Measurements from ENCODE around the gene GPC1.

Gene GPC1

GRCh38 chr2:240405684-240406313, 29.7 kb upstream of the GPC1 start:
- Histone ChIP-seq H3K4me3 (ENCODE audit: low read depth, low read length) (no peak overlapping the region), H3K27ac (ENCODE audit: low read depth, low read length) (no peak overlapping the region), H3K9ac (ENCODE audit: low read length) (no peak overlapping the region), H3K9me3 (ENCODE audit: control insufficient read depth, insufficient read depth, low read depth, low read length) (no peaks in the 10 kb centered on the region), H3K27me3 (ENCODE audit: control insufficient read depth, insufficient read depth, low read length) (no peaks in the 10 kb centered on the region; the same call in 1 of the 2 replicates), H3K36me3 (ENCODE audit: control insufficient read depth, insufficient read depth, low read length) (no peaks in the 10 kb centered on the region), H3K4me1 (ENCODE audit: control insufficient read depth, insufficient read depth, low read length) (no peaks in the 10 kb centered on the region)

DNA sequence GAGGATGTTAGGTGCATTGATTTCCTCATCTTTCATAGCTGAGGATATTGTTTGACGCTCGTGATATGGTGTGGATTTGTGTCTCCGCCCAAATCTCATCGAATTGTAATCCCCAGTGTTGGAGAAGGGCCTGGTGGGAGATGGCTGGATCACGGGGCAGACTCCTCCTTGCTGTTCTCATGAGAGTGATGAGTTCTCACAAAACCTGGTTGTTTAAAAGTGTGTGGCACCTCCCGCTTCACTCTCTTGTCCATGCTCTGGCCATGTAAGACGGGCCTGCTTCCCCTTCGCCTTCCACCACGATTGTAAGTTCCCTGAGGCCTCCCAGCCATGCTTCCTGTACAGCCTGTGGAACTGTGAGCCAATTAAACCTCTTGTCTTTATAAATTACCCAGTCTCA, 28.4 kb upstream of the GPC1 start:
- no peak overlapping the region for H3K9ac ChIP-seq (ENCODE audit: low read length)
- no peak overlapping the region for H3K4me3 ChIP-seq (ENCODE audit: low read depth, low read length)
- H3K27me3 ChIP-seq (ENCODE audit: control insufficient read depth, insufficient read depth, low read length) = no peaks in the 10 kb centered on the region
- no peaks in the 10 kb centered on the region for H3K9me3 ChIP-seq (ENCODE audit: control insufficient read depth, insufficient read depth, low read depth, low read length)
- no peaks in the 10 kb centered on the region for H3K4me1 ChIP-seq (ENCODE audit: control insufficient read depth, insufficient read depth, low read length)
- no peak overlapping the region for H3K27ac ChIP-seq (ENCODE audit: low read depth, low read length)
- H3K36me3 ChIP-seq (ENCODE audit: control insufficient read depth, insufficient read depth, low read length) = no peaks in the 10 kb centered on the region

- no peaks in the 10 kb centered on the region for H3K4me1 ChIP-seq (ENCODE audit: control insufficient read depth, insufficient read depth, low read length)
- H3K4me3 ChIP-seq (ENCODE audit: low read depth, low read length) = no peak overlapping the region
These were observed 25.5 kb upstream of the GPC1 start for GRCh38 chr2:240410004-240410403.

GRCh38 chr2:240410808-240411207, 24.7 kb upstream of the GPC1 start:
- Histone ChIP-seq H3K9me3 (ENCODE audit: control insufficient read depth, insufficient read depth, low read depth, low read length) (no peaks in the 10 kb centered on the region), H3K9ac (ENCODE audit: low read length) (no peak overlapping the region), H3K4me1 (ENCODE audit: control insufficient read depth, insufficient read depth, low read length) (no peaks in the 10 kb centered on the region), H3K27ac (ENCODE audit: low read depth, low read length) (no peak overlapping the region), H3K27me3 (ENCODE audit: control insufficient read depth, insufficient read depth, low read length) (no peaks in the 10 kb centered on the region), H3K36me3 (ENCODE audit: control insufficient read depth, insufficient read depth, low read length) (no peaks in the 10 kb centered on the region), H3K4me3 (ENCODE audit: low read depth, low read length) (no peak overlapping the region)

More at GRCh38 chr2:240410004-240410403, 25.5 kb upstream of the GPC1 start:
- no peaks in the 10 kb centered on the region for H3K9me3 ChIP-seq (ENCODE audit: control insufficient read depth, insufficient read depth, low read depth, low read length)
- no peaks in the 10 kb centered on the region for H3K27me3 ChIP-seq (ENCODE audit: control insufficient read depth, insufficient read depth, low read length)
- H3K27ac ChIP-seq (ENCODE audit: low read depth, low read length) = no peak overlapping the region
- H3K36me3 ChIP-seq (ENCODE audit: control insufficient read depth, insufficient read depth, low read length) = no peaks in the 10 kb centered on the region
- no peak overlapping the region for H3K9ac ChIP-seq (ENCODE audit: low read length)

GRCh38 chr2:240411261-240412160, 24.0 kb upstream of the GPC1 start:
- no peaks in the 10 kb centered on the region for H3K9me3 ChIP-seq (ENCODE audit: control insufficient read depth, insufficient read depth, low read depth, low read length)
- H3K4me1 ChIP-seq (ENCODE audit: control insufficient read depth, insufficient read depth, low read length) = no peaks in the 10 kb centered on the region
- H3K36me3 ChIP-seq (ENCODE audit: control insufficient read depth, insufficient read depth, low read length) = no peaks in the 10 kb centered on the region
- no peak overlapping the region for H3K9ac ChIP-seq (ENCODE audit: low read length)
- no peak overlapping the region for H3K27ac ChIP-seq (ENCODE audit: low read depth, low read length)
- no peaks in the 10 kb centered on the region for H3K27me3 ChIP-seq (ENCODE audit: control insufficient read depth, insufficient read depth, low read length)
- H3K4me3 ChIP-seq (ENCODE audit: low read depth, low read length) = no peak overlapping the region

- no peaks in the 10 kb centered on the region for H3K4me1 ChIP-seq (ENCODE audit: control insufficient read depth, insufficient read depth, low read length)
- H3K9me3 ChIP-seq (ENCODE audit: control insufficient read depth, insufficient read depth, low read depth, low read length) = no peaks in the 10 kb centered on the region
- H3K27ac ChIP-seq (ENCODE audit: low read depth, low read length) = no peak overlapping the region
- H3K36me3 ChIP-seq (ENCODE audit: control insufficient read depth, insufficient read depth, low read length) = no peaks in the 10 kb centered on the region
- H3K9ac ChIP-seq (ENCODE audit: low read length) = no peak overlapping the region
- H3K27me3 ChIP-seq (ENCODE audit: control insufficient read depth, insufficient read depth, low read length) = no peaks in the 10 kb centered on the region
- H3K4me3 ChIP-seq (ENCODE audit: low read depth, low read length) = no peak overlapping the region
These were observed 23.1 kb upstream of the GPC1 start for GRCh38 chr2:240412211-240412861.

GRCh38 chr2:240412975-240413812, 22.3 kb upstream of the GPC1 start:
- H3K4me3 ChIP-seq (ENCODE audit: low read depth, low read length) = no peak overlapping the region
- H3K36me3 ChIP-seq (ENCODE audit: control insufficient read depth, insufficient read depth, low read length) = no peaks in the 10 kb centered on the region
- no peak overlapping the region for H3K27ac ChIP-seq (ENCODE audit: low read depth, low read length)
- H3K27me3 ChIP-seq (ENCODE audit: control insufficient read depth, insufficient read depth, low read length) = no peaks in the 10 kb centered on the region
- peaks cover 5% of the 10 kb centered on the region; the same call in 1 of the 2 replicates for H3K9me3 ChIP-seq (ENCODE audit: control insufficient read depth, insufficient read depth, low read depth, low read length)
- H3K4me1 ChIP-seq (ENCODE audit: control insufficient read depth, insufficient read depth, low read length) = no peaks in the 10 kb centered on the region
- H3K9ac ChIP-seq (ENCODE audit: low read length) = no peak overlapping the region

DNA sequence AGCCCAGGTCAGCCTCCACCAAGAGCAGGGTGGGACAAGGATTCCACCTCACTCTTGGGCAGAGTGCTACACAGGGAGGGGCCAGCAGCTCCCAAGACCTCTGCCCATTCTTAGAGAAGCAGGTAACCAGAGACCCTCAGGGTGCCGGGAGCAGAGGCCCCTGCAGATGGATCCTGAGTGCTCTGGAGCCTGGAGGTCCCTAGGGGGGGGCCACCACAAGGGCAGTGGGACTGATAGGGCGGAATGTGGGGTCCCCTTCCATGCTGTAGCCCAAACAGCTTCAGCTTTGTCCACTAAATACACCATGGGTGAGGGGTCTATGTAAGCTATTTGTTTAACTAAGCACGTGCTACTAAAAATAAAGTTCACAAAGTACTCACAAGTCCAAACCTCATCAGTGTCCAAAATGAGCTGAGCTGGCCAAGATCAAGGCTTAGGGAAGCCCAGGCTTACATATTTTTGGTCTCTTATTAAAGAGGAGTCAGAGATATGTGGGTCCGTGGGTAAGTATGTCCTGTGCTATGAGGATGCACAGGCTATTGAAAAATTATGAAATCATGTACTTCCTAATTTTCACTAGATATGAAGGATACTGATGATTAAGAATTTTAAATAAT, 21.5 kb upstream of the GPC1 start:
- no peaks in the 10 kb centered on the region for H3K27me3 ChIP-seq (ENCODE audit: control insufficient read depth, insufficient read depth, low read length)

GRCh38 chr2:240416821-240417220, 18.6 kb upstream of the GPC1 start:
- no peaks in the 10 kb centered on the region for H3K27me3 ChIP-seq (ENCODE audit: control insufficient read depth, insufficient read depth, low read length)
- no peak overlapping the region for H3K4me3 ChIP-seq (ENCODE audit: low read depth, low read length)
- H3K9me3 ChIP-seq (ENCODE audit: control insufficient read depth, insufficient read depth, low read depth, low read length) = peaks cover 38% of the 10 kb centered on the region
- no peaks in the 10 kb centered on the region for H3K36me3 ChIP-seq (ENCODE audit: control insufficient read depth, insufficient read depth, low read length)
- H3K9ac ChIP-seq (ENCODE audit: low read length) = no peak overlapping the region
- H3K4me1 ChIP-seq (ENCODE audit: control insufficient read depth, insufficient read depth, low read length) = no peaks in the 10 kb centered on the region
- no peak overlapping the region for H3K27ac ChIP-seq (ENCODE audit: low read depth, low read length)

More for the DNA sequence above, 21.5 kb upstream of the GPC1 start:
- no peaks in the 10 kb centered on the region for H3K4me1 ChIP-seq (ENCODE audit: control insufficient read depth, insufficient read depth, low read length)
- H3K27ac ChIP-seq (ENCODE audit: low read depth, low read length) = no peak overlapping the region
- H3K36me3 ChIP-seq (ENCODE audit: control insufficient read depth, insufficient read depth, low read length) = no peaks in the 10 kb centered on the region
- H3K9me3 ChIP-seq (ENCODE audit: control insufficient read depth, insufficient read depth, low read depth, low read length) = peaks cover 12% of the 10 kb centered on the region
- no peak overlapping the region for H3K9ac ChIP-seq (ENCODE audit: low read length)
- H3K4me3 ChIP-seq (ENCODE audit: low read depth, low read length) = no peak overlapping the region

DNA sequence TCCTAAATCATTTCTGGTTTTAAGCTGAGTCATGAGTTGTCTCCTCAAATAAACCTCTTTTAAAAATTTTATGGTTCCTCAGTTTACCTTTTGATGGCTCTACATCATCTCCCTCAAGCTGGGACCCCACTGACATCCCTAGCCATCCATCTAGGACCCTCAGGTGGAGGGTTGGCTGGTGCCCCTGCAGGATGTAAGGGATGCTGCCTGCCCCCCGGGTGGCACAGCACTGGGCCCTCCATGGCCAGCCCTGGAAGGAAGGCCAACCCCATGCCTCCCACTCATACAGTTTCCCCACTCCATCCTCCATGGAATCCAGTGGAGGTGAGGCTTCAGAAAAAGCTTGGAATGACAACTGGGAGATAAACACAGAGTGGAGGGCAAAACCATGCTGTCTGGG, 17.2 kb upstream of the GPC1 start:
- Histone ChIP-seq H3K4me3 (ENCODE audit: low read depth, low read length) (no peak overlapping the region), H3K27me3 (ENCODE audit: control insufficient read depth, insufficient read depth, low read length) (no peaks in the 10 kb centered on the region), H3K27ac (ENCODE audit: low read depth, low read length) (no peak overlapping the region), H3K4me1 (ENCODE audit: control insufficient read depth, insufficient read depth, low read length) (no peaks in the 10 kb centered on the region), H3K36me3 (ENCODE audit: control insufficient read depth, insufficient read depth, low read length) (no peaks in the 10 kb centered on the region), H3K9me3 (ENCODE audit: control insufficient read depth, insufficient read depth, low read depth, low read length) (peaks cover 45% of the 10 kb centered on the region), H3K9ac (ENCODE audit: low read length) (no peak overlapping the region)

Data from HUES6 (cell line).